Measurements from ENCODE around the gene HIRA.
"Not testable (repeated sequence)": the region's sequence is repeated elsewhere in the genome, so short reads cannot be mapped to it uniquely, and the experiment has no call there.

The HIRA gene

GRCh38 chr22:19385221-19385906 lies 46.2 kb downstream of the HIRA start:
- no peak for DNase-seq (ENCODE audit: low read depth in 2 of 2, low spot score in 1 of 2)

- DNase-seq (ENCODE audit: low read depth in 2 of 2, low spot score in 1 of 2): no peak
Observed at GRCh38 chr22:19383292-19383691, 48.2 kb downstream of the HIRA start.

- DNase-seq (ENCODE audit: low read depth in 2 of 2, low spot score in 1 of 2): no peak
Observed at GRCh38 chr22:19382240-19382639, 49.3 kb downstream of the HIRA start.

GRCh38 chr22:19378344-19378674 lies 53.2 kb downstream of the HIRA start:
- DNase-seq (ENCODE audit: low read depth in 2 of 2, low spot score in 1 of 2): no peak

- no peak for DNase-seq (ENCODE audit: low read depth in 2 of 2, low spot score in 1 of 2)
Observed at GRCh38 chr22:19377565-19378343, 53.8 kb downstream of the HIRA start.

GRCh38 chr22:19376971-19377370 lies 54.6 kb downstream of the HIRA start:
- DNase-seq (ENCODE audit: low read depth in 2 of 2, low spot score in 1 of 2): no peak

- no peak for DNase-seq (ENCODE audit: low read depth in 2 of 2, low spot score in 1 of 2)
Observed at GRCh38 chr22:19376247-19376646, 55.3 kb downstream of the HIRA start.

- DNase-seq (ENCODE audit: low read depth in 2 of 2, low spot score in 1 of 2): no peak
Observed at GRCh38 chr22:19375435-19375834, 56.1 kb downstream of the HIRA start.

- DNase-seq (ENCODE audit: low read depth in 2 of 2, low spot score in 1 of 2): no peak
Observed at GRCh38 chr22:19374410-19374809, 57.1 kb downstream of the HIRA start.

GRCh38 chr22:19373450-19373849 lies 58.1 kb downstream of the HIRA start:
- no peak for DNase-seq (ENCODE audit: low read depth in 2 of 2, low spot score in 1 of 2)

GRCh38 chr22:19371893-19372292 lies 59.6 kb downstream of the HIRA start:
- no peak for DNase-seq (ENCODE audit: low read depth in 2 of 2, low spot score in 1 of 2)

GRCh38 chr22:19368876-19369275 lies 62.7 kb downstream of the HIRA start:
- DNase-seq (ENCODE audit: low read depth in 2 of 2, low spot score in 1 of 2): no peak

GRCh38 chr22:19367763-19368367 lies 63.7 kb downstream of the HIRA start:
- no peak for DNase-seq (ENCODE audit: low read depth in 2 of 2, low spot score in 1 of 2)

- DNase-seq (ENCODE audit: low read depth in 2 of 2, low spot score in 1 of 2): not testable (repeated sequence)
Observed at GRCh38 chr22:19363541-19363940, 68.0 kb downstream of the HIRA start.

GRCh38 chr22:19361501-19362103 lies 69.9 kb downstream of the HIRA start:
- DNase-seq (ENCODE audit: low read depth in 2 of 2, low spot score in 1 of 2): no peak

- no peak for DNase-seq (ENCODE audit: low read depth in 2 of 2, low spot score in 1 of 2)
Observed at GRCh38 chr22:19360862-19361261, 70.7 kb downstream of the HIRA start.

- no peak for DNase-seq (ENCODE audit: low read depth in 2 of 2, low spot score in 1 of 2)
Observed at GRCh38 chr22:19360300-19360792, 71.2 kb downstream of the HIRA start.

GRCh38 chr22:19359554-19360299 lies 71.8 kb downstream of the HIRA start:
- DNase-seq (ENCODE audit: low read depth in 2 of 2, low spot score in 1 of 2): no peak

- DNase-seq (ENCODE audit: low read depth in 2 of 2, low spot score in 1 of 2): no peak
Observed at GRCh38 chr22:19358703-19359553, 72.6 kb downstream of the HIRA start.

GRCh38 chr22:19358195-19358594 lies 73.3 kb downstream of the HIRA start:
- DNase-seq (ENCODE audit: low read depth in 2 of 2, low spot score in 1 of 2): no peak
